Epithelial cell of umbilical artery (primary cell): ENCODE data around the gene OR51B2. TPM values are rescaled to one million over a fixed set of nuclear protein-coding genes. Genes with fewer than 3 reads are reported as not detected.

ENCODE experiments used
- total RNA-seq: library from RNA; depleted of rRNA; stranded (reverse); fragments of >200 nt; gene quantifications from 2 replicates; pipeline ENCODE4 v1.2.3, GENCODE V29; 2014

The OR51B2 gene, protein sequence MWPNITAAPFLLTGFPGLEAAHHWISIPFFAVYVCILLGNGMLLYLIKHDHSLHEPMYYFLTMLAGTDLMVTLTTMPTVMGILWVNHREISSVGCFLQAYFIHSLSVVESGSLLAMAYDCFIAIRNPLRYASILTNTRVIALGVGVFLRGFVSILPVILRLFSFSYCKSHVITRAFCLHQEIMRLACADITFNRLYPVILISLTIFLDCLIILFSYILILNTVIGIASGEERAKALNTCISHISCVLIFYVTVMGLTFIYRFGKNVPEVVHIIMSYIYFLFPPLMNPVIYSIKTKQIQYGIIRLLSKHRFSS
- total RNA-seq: not detected in 2 replicates

DNA sequence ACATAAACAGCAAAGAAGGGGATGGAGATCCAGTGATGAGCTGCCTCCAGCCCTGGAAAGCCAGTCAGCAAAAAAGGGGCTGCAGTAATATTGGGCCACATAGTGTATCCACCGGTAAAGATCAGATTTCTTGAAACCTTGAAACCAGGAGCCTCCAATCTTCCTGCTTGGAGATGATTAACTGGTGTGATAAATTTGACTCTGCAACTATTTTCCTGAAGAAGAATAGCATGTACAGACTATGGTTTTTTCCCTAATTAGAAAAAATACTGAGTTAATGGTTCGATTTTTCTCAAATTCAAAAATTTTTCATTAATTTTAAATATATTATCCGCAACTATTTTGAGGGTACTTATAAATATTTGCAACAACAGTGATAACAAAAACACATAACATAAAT, at the start of gene OR51B2:
Gene OR51B2, minus strand, starts transcription at position 101 of the 400 bp plus-strand sequence. Its CDS starts 0 bp downstream, at position 101.

GRCh38 chr11:5351208-5351607, 27.1 kb upstream of the OR51B2 start, which contains the start of gene OR51B6:
OR51B6 (plus strand) TSS chr11:5351508; CDS start chr11:5351508, 0 bp downstream.

DNA sequence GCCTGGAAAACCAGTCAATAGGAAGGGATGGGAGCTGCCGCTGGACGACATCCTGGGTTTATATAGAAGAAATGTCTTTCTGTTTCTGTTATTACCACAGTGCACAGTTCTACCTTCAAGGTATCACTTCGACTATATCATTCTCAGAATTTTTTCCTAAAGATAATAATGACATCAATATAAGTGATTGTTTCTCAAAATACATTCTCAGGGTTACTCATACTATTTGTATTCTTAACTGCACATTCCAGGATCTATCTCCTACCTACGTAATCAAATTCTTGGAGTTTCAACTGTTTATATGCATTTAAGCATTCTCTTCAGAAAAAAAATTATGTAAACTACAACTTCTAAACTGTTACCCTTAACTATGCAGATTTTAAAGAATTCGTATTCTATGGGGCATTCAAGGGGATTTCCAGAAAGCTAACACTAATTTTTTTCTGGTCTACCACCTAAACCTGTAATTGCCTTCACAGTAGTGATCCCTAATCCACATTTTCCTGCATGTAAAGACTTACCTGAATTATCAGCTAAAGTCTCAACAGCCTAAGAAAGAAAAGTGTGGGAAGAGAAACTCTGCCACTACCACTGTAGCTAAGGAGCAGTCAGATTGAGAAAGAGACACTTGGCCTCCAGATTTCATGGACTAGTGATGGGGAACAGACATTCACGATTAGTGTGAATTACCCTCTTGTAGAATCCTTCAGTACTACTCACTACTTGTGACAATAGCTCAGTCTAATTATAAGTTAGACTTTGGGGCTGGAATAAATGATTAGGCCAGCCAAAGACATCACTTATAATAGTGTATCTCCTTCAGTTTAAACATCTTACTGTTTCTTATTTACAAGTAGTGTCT, 19.6 kb upstream of the OR51B2 start, which contains the start of gene OR51B5:
Gene OR51B5, minus strand, starts transcription at position 51 of the 862 bp plus-strand sequence. Its CDS starts 0 bp downstream, at position 51.

GRCh38 chr11:5301846-5302245, 22.3 kb downstream of the OR51B2 start, which contains the start of gene OR51B4:
OR51B4 (minus strand) TSS chr11:5301946; CDS start chr11:5301946, 0 bp downstream.

Other genes with a start within 250 kb of the OR51B2 start
- not detected in 2 replicates for gene OR52A5, start 185.9 kb downstream of the OR51B2 start, total RNA-seq
- gene OR52A1, start 169.5 kb downstream of the OR51B2 start, total RNA-seq: not detected in 2 replicates
- gene OR51V1, start 123.6 kb downstream of the OR51B2 start, total RNA-seq: not detected in 2 replicates
- not detected in 2 replicates for gene HBB, start 97.2 kb downstream of the OR51B2 start, total RNA-seq
- not detected in 2 replicates for gene HBD, start 89.8 kb downstream of the OR51B2 start, total RNA-seq
- not detected in 2 replicates for gene HBG1, start 74.4 kb downstream of the OR51B2 start, total RNA-seq
- not detected in 2 replicates for gene HBG2, start 69.5 kb downstream of the OR51B2 start, total RNA-seq
- gene HBE1, start 54.4 kb downstream of the OR51B2 start, total RNA-seq: not detected in 2 replicates
- gene OR51B4, start 22.4 kb downstream of the OR51B2 start, total RNA-seq: not detected in 2 replicates
- gene OR51B5, start 19.2 kb upstream of the OR51B2 start, total RNA-seq: not detected in 2 replicates
- not detected in 2 replicates for gene OR51B6, start 27.2 kb upstream of the OR51B2 start, total RNA-seq
- not detected in 2 replicates for gene OR51M1, start 59.5 kb upstream of the OR51B2 start, total RNA-seq
- not detected in 2 replicates for gene OR51Q1, start 97.8 kb upstream of the OR51B2 start, total RNA-seq
- not detected in 2 replicates for gene OR51I1, start 117.2 kb upstream of the OR51B2 start, total RNA-seq
- not detected in 2 replicates for gene OR51I2, start 125.0 kb upstream of the OR51B2 start, total RNA-seq
- gene OR52D1, start 164.4 kb upstream of the OR51B2 start, total RNA-seq: not detected in 2 replicates
- gene UBQLN3, start 185.7 kb upstream of the OR51B2 start, total RNA-seq: not detected in 2 replicates
- gene UBQLNL, start 192.4 kb upstream of the OR51B2 start, total RNA-seq: not detected in 2 replicates
- not detected in 2 replicates for gene OR52H1, start 224.2 kb upstream of the OR51B2 start, total RNA-seq